Mammary epithelial cell (primary cell): ENCODE results near the gene LRIG1.

ENCODE experiments used
- EZH2 ChIP-seq: IDR thresholded peaks from 2 replicates; pipeline ENCODE4 v1.6.1; 2012; ENCODE audit warnings: low read length, inconsistent platforms, borderline replicate concordance
- TF ChIP-seq, protein P1 (sequence below), 2 donors: IDR thresholded peaks in 1 of 2; conservative IDR thresholded peaks in 1 of 2; 2 replicates each; pipeline ENCODE4 v1.5.1; 2011 to 2012; ENCODE audit warnings: inconsistent platforms in 2 of 2, low read length in 2 of 2, mild to moderate bottlenecking in 2 of 2, control low read depth in 1 of 2, low read depth in 1 of 2; ENCODE audit not compliant: insufficient read depth in 1 of 2; ENCODE audit errors: extremely low read depth in 1 of 2

- TF ChIP-seq, protein P1, sequence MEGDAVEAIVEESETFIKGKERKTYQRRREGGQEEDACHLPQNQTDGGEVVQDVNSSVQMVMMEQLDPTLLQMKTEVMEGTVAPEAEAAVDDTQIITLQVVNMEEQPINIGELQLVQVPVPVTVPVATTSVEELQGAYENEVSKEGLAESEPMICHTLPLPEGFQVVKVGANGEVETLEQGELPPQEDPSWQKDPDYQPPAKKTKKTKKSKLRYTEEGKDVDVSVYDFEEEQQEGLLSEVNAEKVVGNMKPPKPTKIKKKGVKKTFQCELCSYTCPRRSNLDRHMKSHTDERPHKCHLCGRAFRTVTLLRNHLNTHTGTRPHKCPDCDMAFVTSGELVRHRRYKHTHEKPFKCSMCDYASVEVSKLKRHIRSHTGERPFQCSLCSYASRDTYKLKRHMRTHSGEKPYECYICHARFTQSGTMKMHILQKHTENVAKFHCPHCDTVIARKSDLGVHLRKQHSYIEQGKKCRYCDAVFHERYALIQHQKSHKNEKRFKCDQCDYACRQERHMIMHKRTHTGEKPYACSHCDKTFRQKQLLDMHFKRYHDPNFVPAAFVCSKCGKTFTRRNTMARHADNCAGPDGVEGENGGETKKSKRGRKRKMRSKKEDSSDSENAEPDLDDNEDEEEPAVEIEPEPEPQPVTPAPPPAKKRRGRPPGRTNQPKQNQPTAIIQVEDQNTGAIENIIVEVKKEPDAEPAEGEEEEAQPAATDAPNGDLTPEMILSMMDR (conservative IDR thresholded peaks at IDR 0.05 in 1 of 2, IDR thresholded peaks at IDR 0.05 in 1 of 2; ENCODE audit: extremely low read depth in 1 of 2, insufficient read depth in 1 of 2, low read depth in 1 of 2, low read length in 2 of 2): no peak
- no peak for TF ChIP-seq EZH2
Observed at GRCh38 chr3:66497288-66497984, 3.4 kb downstream of the LRIG1 start.
